Measurements from ENCODE around the gene EID1.
"Not testable (repeated sequence)": the region's sequence is repeated elsewhere in the genome, so short reads cannot be mapped to it uniquely, and the experiment has no call there.

The EID1 gene

GRCh38 chr15:48877630-48878595, at the start of gene EID1:
TSS of gene EID1 (plus strand) at chr15:48878134. CDS start at chr15:48878177, 43 bp downstream.
- peak; percentile 76 for DNase-seq

GRCh38 chr15:48828471-48828870, 49.5 kb upstream of the EID1 start:
- no peak for DNase-seq

GRCh38 chr15:48828906-48829305, 49.0 kb upstream of the EID1 start:
- DNase-seq, result no peak

GRCh38 chr15:48832648-48833047, 45.3 kb upstream of the EID1 start:
- DNase-seq, result no peak

GRCh38 chr15:48833526-48834239, 44.3 kb upstream of the EID1 start:
- no peak for DNase-seq

GRCh38 chr15:48834756-48835155, 43.2 kb upstream of the EID1 start:
- no peak for DNase-seq

- no peak for DNase-seq
Observed at GRCh38 chr15:48842501-48842900, 35.4 kb upstream of the EID1 start.

- no peak for DNase-seq
Observed at GRCh38 chr15:48845123-48845522, 32.8 kb upstream of the EID1 start.

- DNase-seq, result no peak
Observed at GRCh38 chr15:48850648-48851047, 27.3 kb upstream of the EID1 start.

- no peak for DNase-seq
Observed at GRCh38 chr15:48851956-48852355, 26.0 kb upstream of the EID1 start.

GRCh38 chr15:48854434-48854833, 23.5 kb upstream of the EID1 start:
- not testable (repeated sequence) for DNase-seq

- no peak for DNase-seq
Observed at GRCh38 chr15:48855501-48856440, 22.2 kb upstream of the EID1 start.

- DNase-seq, result no peak
Observed at GRCh38 chr15:48856942-48857341, 21.0 kb upstream of the EID1 start.

- no peak for DNase-seq
Observed at GRCh38 chr15:48858401-48858800, 19.5 kb upstream of the EID1 start.

- DNase-seq, result no peak
Observed at GRCh38 chr15:48859426-48859825, 18.5 kb upstream of the EID1 start.

- DNase-seq, result no peak
Observed at GRCh38 chr15:48861813-48862431, 16.0 kb upstream of the EID1 start.

- DNase-seq, result no peak
Observed at GRCh38 chr15:48862705-48863104, 15.2 kb upstream of the EID1 start.

GRCh38 chr15:48865370-48866079, 12.4 kb upstream of the EID1 start:
- no peak for DNase-seq

- no peak for DNase-seq
Observed at GRCh38 chr15:48866141-48866563, 11.8 kb upstream of the EID1 start.

- DNase-seq, result no peak
Observed at GRCh38 chr15:48868023-48868422, 9.9 kb upstream of the EID1 start.

GRCh38 chr15:48868536-48868935, 9.4 kb upstream of the EID1 start:
- DNase-seq, result no peak

GRCh38 chr15:48869966-48870365, 8.0 kb upstream of the EID1 start:
- DNase-seq, result no peak

All from NCI-H510A (cell line).